ENCODE results near the gene CCDC197. TPM values are rescaled to one million over a fixed set of nuclear protein-coding genes. Genes with fewer than 3 reads are reported as not detected.

CCDC197 gene
- polyA plus RNA-seq, 1 experiment: not detected

- DNase-seq (ENCODE audit: low read depth, low spot score): no peak
- H3K4me3 ChIP-seq (ENCODE audit: low read depth, low read length): no peak overlapping the region
- POLR2A ChIA-PET: no interaction called here
- H3K27me3 ChIP-seq (ENCODE audit: control insufficient read depth, insufficient read depth, low read length): peaks cover 27% of the 10 kb centered on the region
- no peak for TF ChIP-seq CTCF (IDR thresholded peaks at IDR 0.05; ENCODE audit: low read depth, low read length)
- no peaks in the 10 kb centered on the region for H3K9me3 ChIP-seq (ENCODE audit: control insufficient read depth, insufficient read depth, low read length)
- H3K27ac ChIP-seq (ENCODE audit: low read depth, low read length): no peak overlapping the region
- CTCF ChIA-PET: interaction anchor here (0.6 to 2.8 kb wide), 4 partner anchors 14 to 81 kb away, joined by 3 to 17 read pairs (median 6); no protein-coding TSS in a partner anchor
Measured at GRCh38 chr14:94020267-94020666, 23.2 kb downstream of the CCDC197 start.

GRCh38 chr14:94021001-94021400 lies 23.9 kb downstream of the CCDC197 start:
- no peak for TF ChIP-seq CTCF (IDR thresholded peaks at IDR 0.05; ENCODE audit: low read depth, low read length)
- DNase-seq (ENCODE audit: low read depth, low spot score): no peak
- H3K27ac ChIP-seq (ENCODE audit: low read depth, low read length): no peak overlapping the region
- POLR2A ChIA-PET: no interaction called here
- H3K9me3 ChIP-seq (ENCODE audit: control insufficient read depth, insufficient read depth, low read length): no peaks in the 10 kb centered on the region
- no peak overlapping the region for H3K4me3 ChIP-seq (ENCODE audit: low read depth, low read length)
- H3K27me3 ChIP-seq (ENCODE audit: control insufficient read depth, insufficient read depth, low read length): peaks cover 21% of the 10 kb centered on the region
- CTCF ChIA-PET: interaction anchor here (1.0 to 2.8 kb wide), 4 partner anchors 16 to 115 kb away, joined by 3 to 17 read pairs (median 6); no protein-coding TSS in a partner anchor

- DNase-seq (ENCODE audit: low read depth, low spot score): no peak
- Histone ChIP-seq H3K9me3 (ENCODE audit: control insufficient read depth, insufficient read depth, low read length) (no peaks in the 10 kb centered on the region), H3K27me3 (ENCODE audit: control insufficient read depth, insufficient read depth, low read length) (peaks cover 15% of the 10 kb centered on the region), H3K4me3 (ENCODE audit: low read depth, low read length) (no peak overlapping the region), H3K27ac (ENCODE audit: low read depth, low read length) (no peak overlapping the region)
- ChIA-PET CTCF (interaction anchor here (1.0 to 2.8 kb wide), 3 partner anchors 15 to 115 kb away, joined by 3 to 17 read pairs (median 5); no protein-coding TSS in a partner anchor), POLR2A (no interaction called here)
- no peak for TF ChIP-seq CTCF (IDR thresholded peaks at IDR 0.05; ENCODE audit: low read depth, low read length)
Measured at GRCh38 chr14:94021416-94022157, 24.5 kb downstream of the CCDC197 start.

- no peaks in the 10 kb centered on the region for H3K9me3 ChIP-seq (ENCODE audit: control insufficient read depth, insufficient read depth, low read length)
- ChIA-PET POLR2A (no interaction called here), CTCF (interaction anchor here (0.6 to 1.1 kb wide), 2 partner anchors 83 to 129 kb away, joined by 3 to 4 read pairs; no protein-coding TSS in a partner anchor)
- no peak for DNase-seq (ENCODE audit: low read depth, low spot score)
- peaks cover 7% of the 10 kb centered on the region for H3K27me3 ChIP-seq (ENCODE audit: control insufficient read depth, insufficient read depth, low read length)
- H3K27ac ChIP-seq (ENCODE audit: low read depth, low read length): no peak overlapping the region
- H3K4me3 ChIP-seq (ENCODE audit: low read depth, low read length): no peak overlapping the region
- no peak for TF ChIP-seq CTCF (IDR thresholded peaks at IDR 0.05; ENCODE audit: low read depth, low read length)
Measured at GRCh38 chr14:94022532-94023411, 25.7 kb downstream of the CCDC197 start.
